ENCODE data around the gene TSHZ1. TPM values are rescaled to one million over a fixed set of nuclear protein-coding genes. Genes with fewer than 3 reads are reported as not detected.

The TSHZ1 gene
- total RNA-seq, 1 donor from 2014 or later, result 8.0 TPM

DNA sequence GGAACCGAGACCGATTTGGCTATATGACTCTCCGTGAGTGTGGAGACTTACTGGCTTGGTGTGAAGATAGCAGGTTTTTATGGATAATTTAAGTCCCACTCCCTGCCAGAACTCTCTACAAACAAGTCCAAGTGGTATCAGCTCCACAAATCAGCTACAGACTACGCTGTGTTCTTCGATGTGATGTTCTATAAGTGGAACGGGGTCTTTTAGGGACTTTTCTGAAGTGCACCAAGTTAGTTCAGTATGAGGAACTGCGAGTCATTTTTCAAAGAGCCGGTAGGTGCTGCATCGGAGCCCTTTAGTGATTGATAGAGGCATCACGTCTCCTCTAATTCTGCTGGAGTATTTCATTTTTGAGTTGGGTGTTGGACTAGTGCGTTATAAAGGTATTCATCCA lies 107.1 kb downstream of the TSHZ1 start:
- Mint-ChIP-seq H3K36me3 (ENCODE audit: low read depth) (no peaks in the 10 kb centered on the region), H3K27me3 (ENCODE audit: low read depth) (no peaks in the 10 kb centered on the region), H3K9me3 (ENCODE audit: low read depth) (no peaks in the 10 kb centered on the region), H3K4me1 (ENCODE audit: low read depth) (no peaks in the 10 kb centered on the region), H3K4me3 (ENCODE audit: unreplicated experiment) (no peak overlapping the region), H3K27ac (ENCODE audit: unreplicated experiment) (no peak overlapping the region)
- TF ChIP-seq, protein P1, sequence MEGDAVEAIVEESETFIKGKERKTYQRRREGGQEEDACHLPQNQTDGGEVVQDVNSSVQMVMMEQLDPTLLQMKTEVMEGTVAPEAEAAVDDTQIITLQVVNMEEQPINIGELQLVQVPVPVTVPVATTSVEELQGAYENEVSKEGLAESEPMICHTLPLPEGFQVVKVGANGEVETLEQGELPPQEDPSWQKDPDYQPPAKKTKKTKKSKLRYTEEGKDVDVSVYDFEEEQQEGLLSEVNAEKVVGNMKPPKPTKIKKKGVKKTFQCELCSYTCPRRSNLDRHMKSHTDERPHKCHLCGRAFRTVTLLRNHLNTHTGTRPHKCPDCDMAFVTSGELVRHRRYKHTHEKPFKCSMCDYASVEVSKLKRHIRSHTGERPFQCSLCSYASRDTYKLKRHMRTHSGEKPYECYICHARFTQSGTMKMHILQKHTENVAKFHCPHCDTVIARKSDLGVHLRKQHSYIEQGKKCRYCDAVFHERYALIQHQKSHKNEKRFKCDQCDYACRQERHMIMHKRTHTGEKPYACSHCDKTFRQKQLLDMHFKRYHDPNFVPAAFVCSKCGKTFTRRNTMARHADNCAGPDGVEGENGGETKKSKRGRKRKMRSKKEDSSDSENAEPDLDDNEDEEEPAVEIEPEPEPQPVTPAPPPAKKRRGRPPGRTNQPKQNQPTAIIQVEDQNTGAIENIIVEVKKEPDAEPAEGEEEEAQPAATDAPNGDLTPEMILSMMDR (IDR thresholded peaks at IDR 0.05), result no peak
- no peak for DNase-seq (ENCODE audit: low spot score)

- Mint-ChIP-seq H3K4me1 (ENCODE audit: low read depth) (no peaks in the 10 kb centered on the region), H3K36me3 (ENCODE audit: low read depth) (no peaks in the 10 kb centered on the region), H3K9me3 (ENCODE audit: low read depth) (no peaks in the 10 kb centered on the region), H3K27me3 (ENCODE audit: low read depth) (no peaks in the 10 kb centered on the region), H3K4me3 (ENCODE audit: unreplicated experiment) (no peak overlapping the region), H3K27ac (ENCODE audit: unreplicated experiment) (no peak overlapping the region)
- no peak for DNase-seq (ENCODE audit: low spot score)
- TF ChIP-seq, protein P1 (IDR thresholded peaks at IDR 0.05), result no peak
Measured at GRCh38 chr18:75319905-75320304, 109.3 kb downstream of the TSHZ1 start.

DNA sequence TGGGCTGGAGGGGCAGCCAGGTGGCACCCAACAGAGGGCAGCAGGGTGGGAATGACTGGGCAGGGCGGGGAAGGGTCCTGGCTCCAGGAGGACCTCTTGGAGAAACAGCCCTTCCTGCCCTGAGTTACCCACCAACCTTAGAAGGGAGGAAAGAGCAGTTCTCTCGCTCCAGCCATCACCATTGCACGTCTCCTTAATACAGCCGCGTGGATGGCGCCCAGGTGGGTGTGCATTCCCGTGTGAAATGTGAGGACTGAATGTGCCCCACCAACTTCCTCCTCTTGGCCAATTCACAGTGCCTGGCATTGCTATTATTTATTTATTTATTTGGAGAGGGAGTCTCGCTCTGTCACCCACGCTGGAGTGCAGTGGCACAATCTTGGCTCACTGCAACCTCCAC lies 109.9 kb downstream of the TSHZ1 start:
- TF ChIP-seq, protein P1 (IDR thresholded peaks at IDR 0.05), result no peak
- H3K4me1 Mint-ChIP-seq (ENCODE audit: low read depth), result no peaks in the 10 kb centered on the region
- H3K36me3 Mint-ChIP-seq (ENCODE audit: low read depth), result no peaks in the 10 kb centered on the region
- peaks cover 4% of the 10 kb centered on the region for H3K9me3 Mint-ChIP-seq (ENCODE audit: low read depth)
- no peak for DNase-seq (ENCODE audit: low spot score)
- H3K27me3 Mint-ChIP-seq (ENCODE audit: low read depth), result no peaks in the 10 kb centered on the region
- H3K4me3 Mint-ChIP-seq (ENCODE audit: unreplicated experiment), result no peak overlapping the region
- no peak overlapping the region for H3K27ac Mint-ChIP-seq (ENCODE audit: unreplicated experiment)

GRCh38 chr18:75321431-75321830 lies 110.8 kb downstream of the TSHZ1 start:
- H3K27ac Mint-ChIP-seq (ENCODE audit: unreplicated experiment), result no peak overlapping the region

DNA sequence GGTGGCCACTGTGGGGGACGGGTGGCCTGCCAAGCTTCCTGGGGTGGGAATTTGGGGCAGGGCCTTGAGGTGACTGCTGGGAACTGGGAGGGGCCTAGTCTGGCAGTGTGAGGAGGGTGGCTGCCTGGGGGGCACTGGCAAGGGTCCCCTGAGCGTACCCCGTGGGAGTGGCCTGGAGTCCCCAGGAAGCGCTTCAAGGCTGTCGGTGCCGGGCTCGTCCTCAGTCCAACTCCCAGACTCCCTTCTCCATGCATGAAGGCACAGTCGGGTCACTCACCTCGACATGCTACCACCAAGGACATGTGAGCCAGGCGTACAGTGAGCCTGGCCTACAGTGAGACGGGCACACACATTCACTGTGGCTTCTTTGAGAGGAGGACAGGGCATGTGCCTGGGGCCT lies 111.6 kb downstream of the TSHZ1 start:
- no peak overlapping the region for H3K27ac Mint-ChIP-seq (ENCODE audit: unreplicated experiment)
- no peaks in the 10 kb centered on the region for H3K27me3 Mint-ChIP-seq (ENCODE audit: low read depth)
- no peak overlapping the region for H3K4me3 Mint-ChIP-seq (ENCODE audit: unreplicated experiment)
- TF ChIP-seq, protein P1 (IDR thresholded peaks at IDR 0.05), result no peak
- DNase-seq (ENCODE audit: low spot score), result no peak
- H3K9me3 Mint-ChIP-seq (ENCODE audit: low read depth), result peaks cover 19% of the 10 kb centered on the region
- H3K36me3 Mint-ChIP-seq (ENCODE audit: low read depth), result no peaks in the 10 kb centered on the region
- H3K4me1 Mint-ChIP-seq (ENCODE audit: low read depth), result no peaks in the 10 kb centered on the region

More at GRCh38 chr18:75321431-75321830, 110.8 kb downstream of the TSHZ1 start:
- H3K4me3 Mint-ChIP-seq (ENCODE audit: unreplicated experiment), result no peak overlapping the region
- TF ChIP-seq, protein P1 (IDR thresholded peaks at IDR 0.05), result no peak
- peaks cover 14% of the 10 kb centered on the region for H3K9me3 Mint-ChIP-seq (ENCODE audit: low read depth)
- DNase-seq (ENCODE audit: low spot score), result no peak
- H3K4me1 Mint-ChIP-seq (ENCODE audit: low read depth), result no peaks in the 10 kb centered on the region
- H3K36me3 Mint-ChIP-seq (ENCODE audit: low read depth), result no peaks in the 10 kb centered on the region
- H3K27me3 Mint-ChIP-seq (ENCODE audit: low read depth), result no peaks in the 10 kb centered on the region

Data from chondrocyte (in vitro differentiated cells).